Left lung (tissue), 10 donors: ENCODE data around the gene RAP1A. TPM values are rescaled to one million over a fixed set of nuclear protein-coding genes. Genes with fewer than 3 reads are reported as not detected.
A peak's percentile ranks its signal among the peaks of the same experiment; 100 is the strongest.

Source experiments
- ATAC-seq: fragments of 200-7000 bp; cut with Tn5 transposase; one replicate; pipeline ENCODE4 v1.9.1; 2020; ENCODE audit warnings: moderate library complexity
- DNase-seq, 4 donors: peaks; one replicate each; pipeline ENCODE4 v3.0.0-alpha.2; 2013 to 2020
- H3K27ac ChIP-seq, 2 donors: fragments of 200-600 bp; sonication (generic) in 1 of 2; one replicate each; pipeline versions ENCODE4 v1.5.0 to v1.8.0; 2020 to 2021
- H3K27me3 ChIP-seq, 2 donors: fragments of 200-600 bp; sonication (generic) in 1 of 2; one replicate each; pipeline versions ENCODE4 v1.5.0 to v1.8.0; 2020 to 2021
- H3K36me3 ChIP-seq, 2 donors: fragments of 200-600 bp; sonication (generic) in 1 of 2; one replicate each; pipeline versions ENCODE4 v1.5.0 to v1.8.0; 2020 to 2021
- H3K4me1 ChIP-seq, 2 donors: fragments of 200-600 bp; one replicate each; pipeline ENCODE4 v1.8.0; 2021
- H3K4me3 ChIP-seq, 2 donors: fragments of 200-600 bp; sonication (generic) in 1 of 2; one replicate each; pipeline versions ENCODE4 v1.5.0 to v1.8.0; 2020 to 2021; ENCODE audit warnings: mild to moderate bottlenecking in 1 of 2
- H3K9me3 ChIP-seq, 2 donors: fragments of 200-600 bp; sonication (generic) in 1 of 2; one replicate each; pipeline versions ENCODE4 v1.5.0 to v1.8.0; 2020 to 2021
- CTCF ChIP-seq, 2 donors: fragments of 200-600 bp; sonication (generic) in 1 of 2; IDR thresholded peaks; one replicate each; pipeline versions ENCODE4 v1.5.0 to v1.8.0; 2021; ENCODE audit warnings: antibody characterized with exemption in 2 of 2
- intact Hi-C, 2 donors: fragments of 100-400 bp; cut with DNase I; formaldehyde crosslinking; loops; one replicate each; pipeline versions ENCODE4 v1.11.2 to v1.14.2; 2022
- polyA plus RNA-seq, 6 donors: library from polyadenylated mRNA; unstranded; fragments of 120-200 nt; gene quantifications; one replicate each; pipeline ENCODE4 v1.2.1, GENCODE V29; 2013; ENCODE audit not compliant: insufficient read length in 6 of 6
- total RNA-seq, 2 donors: library from RNA; stranded (reverse); fragmentation: NEBNext Ultra II Directional; extraction: Animal tissue kit (Norgen Biotek cat#: 25700); gene quantifications; one replicate each; pipeline ENCODE4 v1.2.1, GENCODE V29; 2021
- donor health status: DM: no; HTN: yes; CAD: no.
- donor health status: DM: no; HTN: no; CAD: no.

RAP1A gene
- total and polyA plus RNA-seq, 8 donors = 68.2 to 121 (median 82.4) TPM

- Histone ChIP-seq H3K27me3 (no peaks in the 10 kb centered on the region), H3K9me3 (no peaks in the 10 kb centered on the region)
- intact Hi-C loops = loop anchor here in 1 of 2 donors (10.0 kb wide), 1 partner anchor 139 kb away; the partner anchor contains the start of genes ADORA3 and TMIGD3
Measured at GRCh38 chr1:111643696-111644095, 24.1 kb downstream of the RAP1A start.

GRCh38 chr1:111644506-111644905 lies 24.9 kb downstream of the RAP1A start:
- TF ChIP-seq CTCF (IDR thresholded peaks at IDR 0.05) = no peak
- ATAC-seq = no peak
- DNase-seq = no peak
- Histone ChIP-seq H3K4me3 (no peak overlapping the region), H3K36me3 (peaks cover 0 to 6% of the 10 kb centered on the region in 2 donors), H3K27me3 (no peaks in the 10 kb centered on the region), H3K4me1 (peaks cover 0 to 32% of the 10 kb centered on the region in 2 donors), H3K9me3 (no peaks in the 10 kb centered on the region), H3K27ac (no peak overlapping the region)
- intact Hi-C loops = loop anchor here in 1 of 2 donors (10.0 kb wide), 1 partner anchor 140 kb away; the partner anchor contains the start of genes ADORA3 and TMIGD3

More at GRCh38 chr1:111643696-111644095, 24.1 kb downstream of the RAP1A start:
- no peak for ATAC-seq
- Histone ChIP-seq H3K27ac (no peak overlapping the region), H3K4me3 (no peak overlapping the region), H3K36me3 (no peaks in the 10 kb centered on the region), H3K4me1 (peaks cover 0 to 32% of the 10 kb centered on the region in 2 donors)
- DNase-seq = no peak
- no peak for TF ChIP-seq CTCF (IDR thresholded peaks at IDR 0.05)

GRCh38 chr1:111647736-111648135 lies 28.1 kb downstream of the RAP1A start:
- Histone ChIP-seq H3K36me3 (peaks cover 0 to 6% of the 10 kb centered on the region in 2 donors), H3K9me3 (no peaks in the 10 kb centered on the region), H3K4me1 (peaks cover 0 to 36% of the 10 kb centered on the region in 2 donors), H3K27ac (no peak overlapping the region), H3K27me3 (no peaks in the 10 kb centered on the region), H3K4me3 (no peak overlapping the region)
- no peak for TF ChIP-seq CTCF (IDR thresholded peaks at IDR 0.05)
- intact Hi-C loops = loop anchor here in 1 of 2 donors (10.0 kb wide), 1 partner anchor 143 kb away; the partner anchor contains the start of genes ADORA3 and TMIGD3
- DNase-seq (no peak), ATAC-seq (no peak)

- Histone ChIP-seq H3K27ac (peak overlapping the region in 1 of 2 donors; percentile 4), H3K4me1 (peaks cover 0 to 37% of the 10 kb centered on the region in 2 donors), H3K4me3 (no peak overlapping the region), H3K9me3 (no peaks in the 10 kb centered on the region), H3K27me3 (no peaks in the 10 kb centered on the region), H3K36me3 (peaks cover 0 to 6% of the 10 kb centered on the region in 2 donors)
- ATAC-seq (no peak), DNase-seq (no peak)
- intact Hi-C loops = loop anchor here in 1 of 2 donors (10.0 kb wide), 1 partner anchor 144 kb away; the partner anchor contains the start of genes ADORA3 and TMIGD3
- no peak for TF ChIP-seq CTCF (IDR thresholded peaks at IDR 0.05)
Measured at GRCh38 chr1:111648806-111649205, 29.2 kb downstream of the RAP1A start.

- DNase-seq (no peak), ATAC-seq (no peak)
- peaks cover 0 to 6% of the 10 kb centered on the region in 2 donors for H3K36me3 ChIP-seq
- no peak overlapping the region for H3K27ac ChIP-seq
- intact Hi-C loops = loop anchor here in 1 of 2 donors (10.0 kb wide), 1 partner anchor 144 kb away; the partner anchor contains the start of genes ADORA3 and TMIGD3
- H3K9me3 ChIP-seq = no peaks in the 10 kb centered on the region
- H3K27me3 ChIP-seq = no peaks in the 10 kb centered on the region
- H3K4me3 ChIP-seq = no peak overlapping the region
- TF ChIP-seq CTCF (IDR thresholded peaks at IDR 0.05) = no peak
- peaks cover 0 to 41% of the 10 kb centered on the region in 2 donors for H3K4me1 ChIP-seq
Measured at GRCh38 chr1:111649227-111649626, 29.6 kb downstream of the RAP1A start.
